Endometrial microvascular endothelial cells (primary cell): Measurements from ENCODE around the gene ZNF501. TPM values are rescaled to one million over a fixed set of nuclear protein-coding genes. Genes with fewer than 3 reads are reported as not detected.

ENCODE experiments used
- total RNA-seq: library from RNA; depleted of rRNA; stranded (reverse); fragments of >200 nt; gene quantifications from one replicate; pipeline ENCODE4 v1.2.3, GENCODE V29; 2015; ENCODE audit errors: inconsistent ontology term

Gene ZNF501
- total RNA-seq, 1 donor from 2014 or later = 2.6 TPM

Other genes with a start within 250 kb of the ZNF501 start
- gene ZKSCAN7, start 174.4 kb upstream of the ZNF501 start, total RNA-seq = 0.93 TPM
- 0.65 TPM for gene ZNF660, start 144.7 kb upstream of the ZNF501 start, total RNA-seq
- gene ZNF197, start 104.6 kb upstream of the ZNF501 start, total RNA-seq = 3.8 TPM
- 22.9 TPM for gene ZNF35, start 80.9 kb upstream of the ZNF501 start, total RNA-seq
- gene ZNF502, start 17.0 kb upstream of the ZNF501 start, total RNA-seq = 0.28 TPM
- gene KIAA1143, start 32.0 kb downstream of the ZNF501 start, total RNA-seq = 21.9 TPM
- 16.3 TPM for gene KIF15, start 32.2 kb downstream of the ZNF501 start, total RNA-seq
- gene TMEM42, start 132.3 kb downstream of the ZNF501 start, total RNA-seq = 12.2 TPM
- gene TGM4, start 145.0 kb downstream of the ZNF501 start, total RNA-seq = 0.09 TPM
- gene ZDHHC3, start 246.5 kb downstream of the ZNF501 start, total RNA-seq = 76.5 TPM
- 84.8 TPM for gene EXOSC7, start 246.6 kb downstream of the ZNF501 start, total RNA-seq